ENCODE results near the gene TMEM184B.

The TMEM184B gene

GRCh38 chr22:38259370-38259769, 13.4 kb downstream of the TMEM184B start:
- H3K4me3 Mint-ChIP-seq, result peak overlapping the region; percentile 39

GRCh38 chr22:38258895-38259294, 13.9 kb downstream of the TMEM184B start:
- H3K9me3 Mint-ChIP-seq, result no peaks in the 10 kb centered on the region
- peak overlapping the region; percentile 39 for H3K4me3 Mint-ChIP-seq
- H3K4me1 Mint-ChIP-seq, result peaks cover 54% of the 10 kb centered on the region
- peak overlapping the region; percentile 98 for H3K27ac Mint-ChIP-seq
- H3K27me3 Mint-ChIP-seq (ENCODE audit: low read depth, poor library complexity), result peaks cover 9% of the 10 kb centered on the region
- no peak for DNase-seq
- TF ChIP-seq CTCF (IDR thresholded peaks at IDR 0.05), result no peak
- H3K36me3 Mint-ChIP-seq (ENCODE audit: low read depth), result peaks cover 29% of the 10 kb centered on the region

More at GRCh38 chr22:38259370-38259769, 13.4 kb downstream of the TMEM184B start:
- Mint-ChIP-seq H3K9me3 (no peaks in the 10 kb centered on the region), H3K27ac (peak overlapping the region; percentile 98), H3K27me3 (ENCODE audit: low read depth, poor library complexity) (peaks cover 9% of the 10 kb centered on the region), H3K36me3 (ENCODE audit: low read depth) (peaks cover 34% of the 10 kb centered on the region), H3K4me1 (peaks cover 54% of the 10 kb centered on the region)
- no peak for DNase-seq
- TF ChIP-seq CTCF (IDR thresholded peaks at IDR 0.05), result no peak

GRCh38 chr22:38257650-38258250, 15.1 kb downstream of the TMEM184B start:
- peaks cover 19% of the 10 kb centered on the region for H3K36me3 Mint-ChIP-seq (ENCODE audit: low read depth)
- no peak for DNase-seq
- peaks cover 48% of the 10 kb centered on the region for H3K4me1 Mint-ChIP-seq
- H3K4me3 Mint-ChIP-seq, result no peak overlapping the region
- H3K9me3 Mint-ChIP-seq, result no peaks in the 10 kb centered on the region
- no peak overlapping the region for H3K27ac Mint-ChIP-seq
- no peak for TF ChIP-seq CTCF (IDR thresholded peaks at IDR 0.05)
- peaks cover 6% of the 10 kb centered on the region for H3K27me3 Mint-ChIP-seq (ENCODE audit: low read depth, poor library complexity)

- no peaks in the 10 kb centered on the region for H3K9me3 Mint-ChIP-seq
- H3K27ac Mint-ChIP-seq, result no peak overlapping the region
- H3K4me3 Mint-ChIP-seq, result no peak overlapping the region
- H3K27me3 Mint-ChIP-seq (ENCODE audit: low read depth, poor library complexity), result peaks cover 6% of the 10 kb centered on the region
- no peak for DNase-seq
- peaks cover 45% of the 10 kb centered on the region for H3K4me1 Mint-ChIP-seq
- H3K36me3 Mint-ChIP-seq (ENCODE audit: low read depth), result peaks cover 15% of the 10 kb centered on the region
- TF ChIP-seq CTCF (IDR thresholded peaks at IDR 0.05), result no peak
Measured at GRCh38 chr22:38257181-38257580, 15.6 kb downstream of the TMEM184B start.

- TF ChIP-seq CTCF (IDR thresholded peaks at IDR 0.05), result no peak
- no peak for DNase-seq
- H3K27ac Mint-ChIP-seq, result no peak overlapping the region
- no peak overlapping the region for H3K4me3 Mint-ChIP-seq
- peaks cover 6% of the 10 kb centered on the region for H3K27me3 Mint-ChIP-seq (ENCODE audit: low read depth, poor library complexity)
- peaks cover 1% of the 10 kb centered on the region for H3K9me3 Mint-ChIP-seq
- H3K36me3 Mint-ChIP-seq (ENCODE audit: low read depth), result peaks cover 12% of the 10 kb centered on the region
- H3K4me1 Mint-ChIP-seq, result peaks cover 30% of the 10 kb centered on the region
Measured at GRCh38 chr22:38255697-38256096, 17.1 kb downstream of the TMEM184B start.

- Mint-ChIP-seq H3K4me1 (no peaks in the 10 kb centered on the region), H3K27ac (no peak overlapping the region)
- no peak for TF ChIP-seq CTCF (IDR thresholded peaks at IDR 0.05)
Measured at GRCh38 chr22:38251341-38251692, 21.5 kb downstream of the TMEM184B start.

More at GRCh38 chr22:38251341-38251692, 21.5 kb downstream of the TMEM184B start:
- Mint-ChIP-seq H3K27me3 (ENCODE audit: low read depth, poor library complexity) (peaks cover 7% of the 10 kb centered on the region), H3K36me3 (ENCODE audit: low read depth) (peaks cover 42% of the 10 kb centered on the region), H3K9me3 (peaks cover 18% of the 10 kb centered on the region), H3K4me3 (no peak overlapping the region)
- DNase-seq, result no peak

Measured in nephron progenitor cell (in vitro differentiated cells).